Uterus (tissue), 2 donors: Measurements from ENCODE around the gene VPS16.

ENCODE experiments used
- CTCF ChIP-seq, 4 experiments: fragments of 200-600 bp in 2 of 4; fragments of 450-650 bp in 2 of 4; sonication (generic) in 2 of 4; IDR thresholded peaks; one replicate each; pipeline ENCODE4 v1.5.1; 2016 to 2019; ENCODE audit warnings: antibody characterized with exemption in 4 of 4, mild to moderate bottlenecking in 2 of 4, moderate library complexity in 1 of 4
- POLR2A ChIP-seq, 2 donors: fragments of 450-650 bp; IDR thresholded peaks; one replicate each; pipeline ENCODE4 v1.6.1; 2016; ENCODE audit warnings: antibody characterized with exemption in 2 of 2, mild to moderate bottlenecking in 1 of 2, moderate library complexity in 1 of 2

GRCh38 chr20:2883726-2884637, 43.4 kb downstream of the VPS16 start:
- no peak for TF ChIP-seq CTCF (IDR thresholded peaks at IDR 0.05)
- TF ChIP-seq POLR2A (IDR thresholded peaks at IDR 0.05) = no peak
